Head of caudate nucleus (tissue), 42 donors: Measurements from ENCODE around the gene GAN.

Experiments used
- DNase-seq, 42 donors: peaks; one replicate each; pipeline versions ENCODE4 v3.0.0 to v3.0.0-alpha.2; 2020 to 2021; ENCODE audit warnings: mixed read lengths in 7 of 42
- intact Hi-C: fragments of 100-400 bp; cut with DNase I; formaldehyde crosslinking; loops from one replicate; pipeline ENCODE4 v1.15.0; 2022

The GAN gene

DNA sequence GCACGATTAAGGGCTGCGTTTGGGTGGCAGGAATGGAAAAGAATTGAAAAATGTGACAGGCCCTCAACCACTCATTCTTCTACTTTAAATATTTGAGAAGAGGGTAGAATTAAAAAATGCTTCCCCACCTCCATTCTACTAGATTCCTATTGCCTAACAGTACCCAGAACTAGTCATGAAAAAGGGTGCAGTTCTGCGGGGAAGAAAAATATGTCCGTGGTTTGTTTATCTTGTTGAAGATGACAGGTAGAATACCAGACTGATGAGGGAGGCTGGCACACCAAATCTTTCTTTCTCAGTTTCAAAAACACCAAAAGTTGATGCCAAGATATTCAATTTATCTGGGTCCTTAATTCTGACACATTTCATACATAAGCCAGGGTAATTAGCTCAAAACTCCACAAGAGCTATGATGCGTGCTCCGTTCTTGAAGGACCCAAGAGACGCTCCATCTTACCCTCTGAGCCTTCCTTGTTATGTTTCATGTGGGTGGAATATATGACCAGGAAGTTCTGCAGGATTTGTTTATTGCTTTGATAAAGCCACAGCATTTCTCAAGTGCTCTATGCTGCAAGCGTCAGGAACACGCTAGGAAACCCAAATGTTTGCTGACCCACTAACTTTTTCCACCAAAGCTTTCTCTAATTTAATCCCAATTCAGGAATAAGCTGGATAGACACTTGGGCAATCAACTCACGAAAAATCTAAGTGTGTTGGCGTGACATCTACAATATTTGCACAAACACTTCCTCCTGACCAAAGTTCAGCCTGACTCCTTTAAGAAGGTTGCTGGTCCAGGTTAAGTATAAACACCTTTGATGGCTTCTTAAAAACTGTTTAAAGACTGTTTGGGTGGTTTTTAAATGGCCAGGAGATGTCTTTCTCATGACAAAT is 20.6 kb upstream of the GAN start:
- no peak for DNase-seq
- intact Hi-C loops: no loop called here

DNA sequence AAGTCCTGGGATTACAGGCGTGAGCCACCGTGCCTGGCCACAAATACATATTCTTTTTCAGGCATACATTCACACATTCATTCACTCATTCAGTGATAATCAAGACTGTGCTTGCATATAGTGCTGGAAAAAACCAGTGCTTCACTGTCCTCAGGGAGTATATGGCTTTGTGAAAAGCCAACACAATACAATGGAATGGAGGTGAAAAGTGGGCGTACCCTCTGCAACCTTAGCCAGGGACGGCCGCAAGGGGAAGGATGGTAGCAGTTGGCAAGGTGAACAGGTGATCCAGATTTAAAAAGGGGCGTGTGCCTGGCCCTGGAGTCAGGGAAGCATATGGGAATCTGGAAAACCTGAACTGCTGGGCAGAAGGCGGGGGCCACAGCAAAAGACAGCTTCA is 18.1 kb upstream of the GAN start:
- intact Hi-C loops: no loop called here
- no peak for DNase-seq

DNA sequence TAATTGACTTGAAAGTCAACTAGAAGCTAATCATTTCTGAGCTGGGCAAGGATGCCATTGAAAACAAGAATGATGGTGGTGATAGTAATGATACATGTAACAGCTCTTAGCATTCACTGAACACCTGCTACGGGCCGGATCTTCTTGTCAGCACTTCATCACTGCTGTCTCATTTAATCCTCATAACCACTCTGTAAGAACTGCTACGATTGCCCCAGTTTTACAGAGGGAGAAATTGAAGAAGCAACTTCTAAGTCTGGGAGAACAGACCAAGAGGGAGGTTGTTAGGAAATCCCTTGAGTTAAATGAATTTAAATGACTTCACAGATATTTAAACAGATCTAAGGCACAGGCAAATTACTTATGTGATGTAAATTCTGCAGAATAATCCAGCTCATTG is 7.0 kb upstream of the GAN start:
- intact Hi-C loops: no loop called here
- no peak for DNase-seq

DNA sequence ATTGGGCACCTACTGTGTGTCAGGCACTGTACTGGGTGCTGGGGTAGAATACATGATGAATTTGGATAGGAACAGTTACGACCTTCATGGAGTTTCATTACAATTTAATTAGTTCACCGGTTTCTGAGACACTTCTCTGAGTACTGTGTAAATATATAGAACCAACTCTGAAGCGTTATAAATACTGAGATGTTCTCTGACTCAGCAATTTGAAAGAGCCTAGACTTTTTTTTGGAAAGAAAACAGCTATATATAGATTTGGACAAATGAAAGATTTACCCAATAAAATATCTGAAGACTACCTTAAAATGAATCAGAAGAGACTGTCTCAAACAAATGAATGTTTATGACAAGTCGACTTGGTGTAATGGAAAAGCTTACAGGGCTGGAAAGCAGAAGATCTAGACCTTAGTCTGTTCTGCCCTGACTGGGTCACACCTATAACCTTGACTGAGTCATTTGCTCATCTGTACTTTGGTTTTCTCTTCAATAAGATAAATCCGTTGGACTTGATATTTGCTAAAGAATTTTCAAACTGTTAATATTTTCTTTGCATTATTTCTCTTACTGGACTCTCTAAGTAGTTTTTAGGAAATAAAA is 4.6 kb upstream of the GAN start:
- intact Hi-C loops: loop anchor here (10.0 kb wide), 1 partner anchor 215 kb away; the partner anchor contains the start of gene GCSH
- no peak for DNase-seq

DNA sequence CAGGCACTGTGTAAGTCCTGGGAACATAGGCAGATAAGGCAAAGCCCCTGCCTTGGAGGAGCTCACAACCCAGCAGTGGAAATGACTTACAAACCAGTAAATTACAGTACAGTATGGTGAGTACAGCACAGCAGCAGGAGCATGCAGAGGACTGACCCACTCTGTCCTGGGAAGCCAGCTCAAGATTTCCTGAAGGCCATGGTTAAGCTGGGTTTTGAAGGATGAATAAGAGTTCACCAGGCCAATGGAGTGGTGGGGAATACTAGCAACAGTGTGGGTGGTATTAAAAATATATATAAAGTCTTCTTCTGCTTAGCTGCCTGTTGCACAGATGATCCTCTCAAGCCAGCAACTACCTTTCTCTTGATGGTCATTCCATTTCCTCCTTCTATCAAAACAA is 3.0 kb upstream of the GAN start:
- intact Hi-C loops: loop anchor here (10.0 kb wide), 1 partner anchor 217 kb away; the partner anchor contains the start of gene GCSH
- DNase-seq: no peak

DNA sequence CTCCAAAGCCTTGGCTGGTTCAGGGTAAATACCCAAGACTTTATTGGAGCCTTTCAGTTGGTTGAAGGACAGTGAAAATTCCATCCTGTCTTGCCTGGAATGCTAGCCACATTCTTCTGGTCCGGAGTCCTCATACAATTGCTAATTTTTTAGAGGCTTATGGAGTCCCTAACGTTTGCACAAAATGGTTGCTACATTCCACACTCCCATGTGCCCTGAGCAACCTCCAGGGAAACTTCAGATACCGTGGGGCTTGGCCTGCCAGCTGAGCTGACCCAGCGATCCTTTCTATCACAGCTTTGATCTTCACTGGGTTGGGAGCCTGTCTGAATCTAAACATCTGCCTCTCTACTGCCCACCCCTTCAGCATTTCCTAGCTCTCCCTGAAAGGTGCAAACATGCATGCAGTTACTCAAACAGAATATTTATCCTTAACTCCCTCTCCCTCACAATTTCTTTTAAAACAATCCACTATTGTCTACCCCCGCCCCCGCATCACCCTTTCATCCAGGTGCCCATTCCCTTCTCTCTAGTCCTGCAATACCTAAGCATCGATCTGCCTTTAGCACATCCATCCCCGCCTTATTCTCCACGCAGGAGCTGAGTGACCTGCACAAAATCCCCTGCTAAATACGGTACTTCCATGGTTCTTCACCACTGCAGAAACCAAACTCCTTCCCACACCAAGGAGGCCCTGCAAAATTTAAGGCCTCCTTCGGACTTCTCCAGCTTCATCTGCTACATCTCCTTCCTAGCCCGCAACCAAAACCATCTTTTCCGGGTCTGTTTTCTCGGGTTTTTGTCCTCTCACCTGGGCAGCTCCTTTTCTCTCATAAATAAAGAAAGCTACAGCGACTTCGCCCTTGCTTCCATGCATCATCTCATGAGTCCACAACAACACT is 810 bp upstream of the GAN start:
- peak in 15 of 42 donors; percentile 8 to 52 (median 21) for DNase-seq
- intact Hi-C loops: loop anchor here (10.0 kb wide), 1 partner anchor 219 kb away; the partner anchor contains the start of gene GCSH

DNA sequence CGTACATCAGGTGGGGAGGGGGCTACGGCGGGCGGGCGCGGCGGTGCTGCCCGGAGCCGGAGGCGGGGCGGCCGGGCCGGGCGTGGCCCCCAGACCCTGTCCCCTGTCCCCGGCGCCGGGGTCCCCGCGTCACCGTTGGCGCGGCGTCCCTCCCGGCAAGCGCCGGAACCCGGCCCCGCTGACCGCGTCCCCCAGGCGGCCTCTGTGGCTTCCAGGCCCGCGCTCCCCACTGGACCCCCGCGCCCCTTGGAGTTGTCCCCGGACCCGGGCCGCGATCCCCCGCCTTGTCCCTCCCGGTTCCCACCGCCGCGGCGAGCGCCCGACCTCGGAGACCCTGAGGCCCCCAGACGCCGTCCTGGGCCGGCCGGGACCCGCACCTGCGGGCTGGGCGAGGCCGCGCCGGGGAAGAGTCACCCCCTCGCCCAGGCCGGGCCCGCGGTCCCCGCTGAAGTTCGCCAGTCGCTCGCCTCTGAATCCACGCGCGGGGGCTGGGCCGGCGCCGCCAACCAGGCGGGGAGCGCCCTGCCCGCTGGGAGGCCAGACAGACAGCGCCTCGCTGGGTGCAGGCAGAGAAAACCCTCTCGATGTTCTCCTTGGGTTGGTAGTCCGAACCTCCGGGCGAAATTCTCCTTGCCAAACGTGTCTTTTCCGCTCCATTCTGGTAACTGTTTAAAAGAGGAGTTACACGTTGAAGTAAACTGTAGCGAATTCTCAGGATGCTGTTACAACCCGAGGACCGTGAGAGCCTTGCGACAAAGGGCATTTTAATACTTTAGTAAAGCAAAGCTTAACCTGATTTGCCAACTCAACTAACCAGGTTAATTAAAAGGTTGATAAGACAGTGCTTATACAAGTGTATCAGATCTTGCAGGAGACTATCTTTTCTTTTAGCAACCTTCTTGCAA is 761 bp downstream of the GAN start:
- peak; percentile 10 to 80 (median 62) for DNase-seq
- intact Hi-C loops: loop anchor here (10.0 kb wide), 1 partner anchor 221 kb away; the partner anchor contains the start of gene GCSH

DNA sequence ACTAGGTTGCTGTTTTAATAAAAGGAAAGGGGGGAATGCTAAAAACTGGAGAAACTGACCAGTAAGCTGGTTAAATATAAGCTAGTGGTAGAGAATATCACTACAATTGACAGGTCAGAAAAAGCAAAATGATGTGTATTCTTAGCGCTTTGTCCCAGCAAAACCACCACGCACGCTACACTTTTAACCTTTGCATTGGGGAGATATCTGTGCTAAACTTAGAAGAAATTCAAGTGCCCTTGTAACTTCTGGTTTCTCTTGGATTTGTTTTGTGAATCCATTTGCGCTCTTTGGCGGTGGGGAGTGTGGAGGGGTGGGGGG is 1.4 kb downstream of the GAN start:
- intact Hi-C loops: loop anchor here (10.0 kb wide), 1 partner anchor 221 kb away; the partner anchor contains the start of gene GCSH
- DNase-seq: no peak

DNA sequence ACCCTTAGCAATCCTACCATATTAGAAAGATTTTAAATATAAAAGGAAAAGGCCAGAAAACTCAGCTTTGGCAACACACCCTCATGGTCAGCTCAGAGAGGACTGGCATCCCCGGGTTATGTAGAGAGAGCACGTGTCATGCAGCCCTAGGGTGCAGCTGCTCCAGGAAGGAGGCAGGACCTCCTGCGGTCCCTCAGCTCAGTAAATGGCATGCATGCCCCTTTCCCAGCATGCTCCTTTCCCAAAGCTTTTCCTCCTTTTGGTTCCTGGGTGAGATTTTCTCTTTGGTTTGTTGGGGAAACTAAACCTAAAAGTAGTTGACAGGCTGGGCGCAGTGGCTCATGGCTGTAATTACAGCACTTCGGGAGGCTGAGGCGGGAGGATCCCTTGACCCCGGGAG is 3.9 kb downstream of the GAN start:
- intact Hi-C loops: loop anchor here (10.0 kb wide), 1 partner anchor 224 kb away; the partner anchor contains the start of gene GCSH

DNA sequence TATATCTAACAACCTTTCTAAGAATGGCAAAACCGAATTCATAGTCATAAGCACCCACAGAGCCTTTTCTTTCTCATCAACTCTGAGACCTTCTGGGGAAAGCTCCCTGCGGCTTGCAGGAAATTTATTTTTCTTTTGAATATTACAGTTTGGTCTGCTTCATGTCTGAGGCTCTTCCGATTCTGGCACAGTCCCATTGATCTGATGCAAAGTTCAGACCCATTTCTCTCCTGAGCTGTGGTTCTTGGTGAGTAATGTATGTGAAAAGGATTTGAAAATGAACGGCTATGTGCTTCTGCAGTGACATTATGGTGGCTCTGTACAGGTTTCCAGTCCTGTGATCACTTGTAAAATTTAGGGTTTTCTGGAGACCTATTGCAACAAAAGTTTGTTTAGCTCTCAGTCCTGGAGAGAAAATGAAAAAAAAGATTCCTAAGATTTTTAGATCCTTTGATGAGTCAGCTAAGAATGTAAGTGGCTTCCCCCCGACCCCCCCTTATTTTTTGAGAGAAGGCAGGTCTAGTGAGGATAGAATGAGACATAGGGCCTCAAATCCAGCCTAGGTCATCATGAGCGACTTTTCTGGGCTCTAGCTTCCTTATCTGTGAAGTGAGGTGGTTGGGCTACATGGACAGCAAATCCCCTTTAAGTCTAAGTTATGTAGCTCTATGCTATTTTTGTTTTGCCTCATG is 4.6 kb downstream of the GAN start:
- intact Hi-C loops: loop anchor here (10.0 kb wide), 1 partner anchor 225 kb away; the partner anchor contains the start of gene GCSH
- no peak for DNase-seq

More for the DNA sequence above, 3.9 kb downstream of the GAN start:
- no peak for DNase-seq

DNA sequence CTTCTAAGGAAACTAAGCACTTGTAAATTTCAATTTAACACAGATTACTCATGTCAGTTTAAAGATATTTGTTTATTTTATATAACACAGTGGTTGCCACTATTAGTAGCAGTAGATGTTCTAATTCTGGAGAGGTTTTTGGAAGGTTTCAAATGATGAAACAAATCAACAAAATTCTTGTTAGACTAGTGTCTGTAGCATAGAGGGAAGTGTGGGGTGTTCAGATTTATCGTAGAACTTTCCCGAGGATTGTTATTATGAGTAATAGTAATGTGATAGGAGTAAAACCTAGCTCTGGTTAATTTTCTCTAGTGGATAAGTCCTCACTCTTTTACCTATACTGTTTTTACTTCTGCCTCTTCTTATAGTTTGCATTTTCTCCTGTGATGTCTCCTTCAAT is 6.3 kb downstream of the GAN start:
- DNase-seq: no peak
- intact Hi-C loops: no loop called here

DNA sequence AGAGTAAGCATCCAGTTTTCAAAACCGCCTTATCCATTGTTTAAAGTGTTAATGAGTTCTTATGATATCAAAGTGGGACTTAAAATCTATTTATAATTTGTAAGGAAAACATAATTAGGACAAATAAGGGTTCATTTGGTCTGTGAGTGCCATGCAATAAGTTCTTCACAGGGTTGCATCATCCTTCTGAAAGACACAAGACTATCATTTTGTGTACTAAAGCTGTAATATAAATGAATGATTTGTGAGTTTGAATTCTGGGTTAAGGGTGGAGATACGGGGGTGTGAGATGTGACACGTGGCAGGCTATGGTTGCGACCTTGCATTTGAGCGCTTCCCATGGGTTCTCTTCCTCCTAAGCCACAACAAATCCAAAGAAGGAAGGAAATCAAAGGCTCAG is 6.8 kb downstream of the GAN start:
- intact Hi-C loops: no loop called here
- DNase-seq: no peak

DNA sequence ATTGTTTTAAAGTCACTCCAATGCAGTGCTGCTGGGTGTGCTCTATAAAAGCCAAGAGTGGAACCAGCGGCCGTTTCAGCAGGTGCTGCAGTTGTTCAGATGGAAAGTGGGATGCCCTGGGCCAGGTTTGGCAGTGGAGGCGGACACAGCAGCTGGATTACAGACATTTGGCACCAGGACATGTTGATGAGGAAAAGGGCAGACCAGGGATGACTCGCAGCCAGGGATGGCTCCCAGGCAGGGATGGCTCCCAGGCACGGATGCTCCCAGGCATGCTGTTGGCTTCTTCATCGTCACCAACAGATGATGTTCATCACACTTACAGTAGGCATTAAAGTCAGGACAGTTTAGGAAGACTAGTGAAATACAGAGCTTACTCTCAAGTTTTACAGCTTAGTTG is 10.0 kb downstream of the GAN start:
- intact Hi-C loops: no loop called here
- no peak for DNase-seq

DNA sequence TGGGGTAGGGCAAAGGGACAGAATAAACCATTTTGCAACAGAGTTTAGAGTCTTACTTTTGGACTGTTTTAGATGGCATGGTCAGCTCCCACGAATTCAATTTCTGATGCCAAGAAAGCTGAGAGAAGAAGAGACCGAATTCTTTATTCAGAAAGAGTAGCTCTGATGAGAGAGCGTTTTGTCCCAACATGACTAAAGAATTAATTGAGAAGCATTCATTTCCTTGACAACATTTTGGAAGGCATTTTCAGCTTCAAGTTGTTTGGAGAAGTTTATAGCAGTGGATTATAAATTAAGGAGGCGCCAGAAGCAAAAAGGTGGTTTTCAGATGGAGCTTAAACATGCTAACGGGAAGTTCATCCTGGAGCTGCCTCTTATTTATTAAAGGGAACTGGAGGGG is 12.2 kb downstream of the GAN start:
- intact Hi-C loops: no loop called here
- peak in 2 of 42 donors; percentile 12 to 21 for DNase-seq

DNA sequence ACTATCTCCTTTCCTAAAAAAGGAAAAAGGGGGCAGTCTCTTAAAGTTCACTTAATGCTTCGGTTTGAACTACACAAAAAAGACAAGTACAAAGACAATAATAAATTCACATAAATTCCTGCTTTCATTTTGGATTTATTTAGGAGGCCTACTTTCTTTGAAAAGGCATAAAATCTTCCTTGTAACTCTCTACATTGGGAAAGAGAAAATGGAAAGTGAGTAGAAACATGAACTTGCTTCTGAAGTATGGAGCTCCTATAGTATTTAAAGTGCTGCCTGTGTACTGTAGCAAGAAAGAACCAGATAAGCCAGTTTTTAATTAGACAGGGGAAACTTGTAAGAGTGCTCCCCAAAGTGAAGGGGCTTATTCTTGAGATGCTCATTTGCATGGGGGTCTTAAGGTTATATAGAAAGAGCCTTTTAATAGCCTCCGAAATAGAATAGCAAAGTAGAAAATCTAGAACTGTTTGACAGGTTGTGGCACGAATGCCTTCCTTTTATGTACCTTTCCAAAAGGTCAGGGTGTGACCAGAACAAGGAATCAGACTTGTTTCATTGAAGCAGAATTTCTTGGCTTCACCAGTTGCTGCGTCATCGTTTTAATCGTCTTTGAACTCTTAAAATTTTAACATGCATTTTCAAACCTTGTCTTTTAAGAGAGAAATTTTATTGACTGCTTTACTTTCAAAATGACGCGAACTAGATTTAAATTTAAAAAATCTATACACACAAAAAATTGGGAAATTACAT is 12.9 kb downstream of the GAN start:
- intact Hi-C loops: no loop called here
- no peak for DNase-seq

DNA sequence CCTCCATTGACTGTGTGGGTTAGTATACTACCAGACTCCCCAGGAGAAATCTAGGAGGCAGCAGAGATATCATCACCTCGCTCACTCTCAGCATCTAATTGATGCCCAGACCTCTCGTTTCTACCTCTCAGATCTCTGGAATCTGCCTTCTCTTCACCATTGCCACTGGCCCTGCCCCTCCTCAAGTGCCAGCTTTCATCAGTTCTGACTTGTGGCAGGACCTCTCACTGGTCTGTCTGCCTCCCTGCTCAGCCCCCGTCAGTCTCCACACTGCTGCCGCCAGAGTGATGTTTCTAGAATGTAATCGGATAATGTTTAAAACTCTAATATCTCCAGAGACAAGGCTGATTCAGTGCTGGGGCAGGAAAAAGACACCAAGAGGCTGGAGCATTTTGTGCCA is 15.2 kb downstream of the GAN start:
- DNase-seq: no peak
- intact Hi-C loops: no loop called here

DNA sequence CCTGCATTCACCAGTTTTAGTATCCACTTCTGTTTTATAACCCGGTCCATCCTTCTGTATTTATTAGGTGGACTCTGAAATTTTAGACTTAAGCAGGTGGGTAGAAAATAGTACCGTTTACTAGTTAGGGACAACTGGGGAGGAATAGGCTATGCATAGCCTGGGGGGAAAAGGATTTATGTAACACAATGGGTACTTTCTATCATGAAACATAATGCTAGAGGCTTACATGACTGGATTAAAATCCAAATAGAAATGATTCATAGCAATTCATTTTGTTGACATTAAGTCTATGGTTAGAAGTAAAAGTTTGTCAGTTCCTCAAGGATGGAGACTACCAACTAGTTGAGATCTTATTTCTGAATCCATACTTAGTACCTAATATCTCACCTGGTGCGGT is 18.6 kb downstream of the GAN start:
- no peak for DNase-seq
- intact Hi-C loops: no loop called here
